ENCODE results near the gene FAM185A. TPM values are rescaled to one million over a fixed set of nuclear protein-coding genes. Genes with fewer than 3 reads are reported as not detected.

Gene FAM185A
- total and polyA plus RNA-seq, 9 of the 15 experiments (the other 6 are each of a cell fraction or from before 2014, with no cell fraction given), result 1.7 to 17.4 (median 10.6) TPM

- ChIA-PET CTCF (ENCODE audit: low intra/inter-chr PET ratio) (no interaction called here), POLR2A (interaction anchor here (0.7 to 1.5 kb wide), 3 partner anchors 19 to 51 kb away, joined by 3 to 6 read pairs (median 3); no protein-coding TSS in a partner anchor)
- ATAC-seq (no peak), DNase-seq (ENCODE audit: extremely low read depth in 1 of 4, low spot score in 3 of 4) (no peak), FAIRE-seq (no peak)
- no peaks in the 10 kb centered on the region for H3K9me3 ChIP-seq (replicated peaks; ENCODE audit: control insufficient read depth, insufficient read depth, low read depth, low read length)
- no peaks in the 10 kb centered on the region for H4K20me1 ChIP-seq (replicated peaks; ENCODE audit: control insufficient read depth, insufficient read depth, low read length)
- peaks cover 14% of the 10 kb centered on the region for H3K36me3 ChIP-seq (ENCODE audit: control insufficient read depth, insufficient read depth, low read length)
- no peak overlapping the region for H3K4me2 ChIP-seq (ENCODE audit: insufficient read depth, low read length)
- no peak overlapping the region for H3K9ac ChIP-seq (ENCODE audit: insufficient read depth in 1 of 2, low read depth in 2 of 2, low read length in 2 of 2)
- H3K4me1 ChIP-seq (replicated peaks in 1 of 2; ENCODE audit: control insufficient read depth in 2 of 2, insufficient read depth in 2 of 2, low read length in 2 of 2), result no peaks in the 10 kb centered on the region
- WGBS (ENCODE audit: insufficient coverage, low coverage, missing lambda C conversion rate), result 67% methylated on average over 3 of the region's 3 CpGs
- no peaks in the 10 kb centered on the region for H3K9me1 ChIP-seq (ENCODE audit: control insufficient read depth, insufficient read depth, low read length)
- TF ChIP-seq SAFB2 (IDR thresholded peaks at IDR 0.05; ENCODE audit: borderline replicate concordance, low read depth, low read length, severe bottlenecking), result no peak
- peak; percentile 38; the same call in 1 of the 2 replicates for TF ChIP-seq NFIC (IDR thresholded peaks at IDR 0.05)
- no peaks in the 10 kb centered on the region for H3K79me2 ChIP-seq (ENCODE audit: control insufficient read depth, insufficient read depth, low read length)
- no peak overlapping the region for H2AFZ ChIP-seq (ENCODE audit: low read depth, low read length)
- BruUV-seq (replicated peaks), result no TSS peak
- intact Hi-C loops (cut with micrococcal nuclease) (no loop called here), in situ Hi-C loops (cut with MboI) (no loop called here)
- H3K27me3 ChIP-seq (ENCODE audit: control insufficient read depth in 2 of 2, insufficient read depth in 2 of 2, low read length in 2 of 2), result no peaks in the 10 kb centered on the region
- no peak overlapping the region for H3K4me3 ChIP-seq
- no peak overlapping the region for H3K27ac ChIP-seq (ENCODE audit: extremely low read depth, low read depth, low read length)
Measured at GRCh38 chr7:102840404-102840803, 91.6 kb downstream of the FAM185A start.

- Histone ChIP-seq H3K4me1 (replicated peaks in 1 of 2; ENCODE audit: control insufficient read depth in 2 of 2, insufficient read depth in 2 of 2, low read length in 2 of 2) (no peaks in the 10 kb centered on the region), H3K36me3 (ENCODE audit: control insufficient read depth, insufficient read depth, low read length) (peaks cover 19% of the 10 kb centered on the region), H3K79me2 (ENCODE audit: control insufficient read depth, insufficient read depth, low read length) (no peaks in the 10 kb centered on the region), H3K4me3 (no peak overlapping the region), H3K27ac (ENCODE audit: extremely low read depth, low read depth, low read length) (no peak overlapping the region), H2AFZ (ENCODE audit: low read depth, low read length) (no peak overlapping the region), H3K9me3 (replicated peaks; ENCODE audit: control insufficient read depth, insufficient read depth, low read depth, low read length) (no peaks in the 10 kb centered on the region), H3K9ac (ENCODE audit: insufficient read depth in 1 of 2, low read depth in 2 of 2, low read length in 2 of 2) (no peak overlapping the region), H4K20me1 (replicated peaks; ENCODE audit: control insufficient read depth, insufficient read depth, low read length) (no peaks in the 10 kb centered on the region), H3K9me1 (ENCODE audit: control insufficient read depth, insufficient read depth, low read length) (no peaks in the 10 kb centered on the region), H3K27me3 (ENCODE audit: control insufficient read depth in 2 of 2, insufficient read depth in 2 of 2, low read length in 2 of 2) (no peaks in the 10 kb centered on the region), H3K4me2 (ENCODE audit: insufficient read depth, low read length) (no peak overlapping the region)
- BruUV-seq (replicated peaks), result no TSS peak
- 75% methylated on average over 2 of the region's 2 CpGs for WGBS (ENCODE audit: insufficient coverage, low coverage, missing lambda C conversion rate)
- in situ Hi-C loops (cut with MboI) (no loop called here), intact Hi-C loops (cut with micrococcal nuclease) (no loop called here)
- no peak for DNase-seq (ENCODE audit: extremely low read depth in 1 of 4, low spot score in 3 of 4)
- ChIA-PET CTCF (ENCODE audit: low intra/inter-chr PET ratio) (no interaction called here), POLR2A (interaction anchor here (0.7 to 1.5 kb wide), 2 partner anchors 19 to 32 kb away, joined by 3 to 6 read pairs; no protein-coding TSS in a partner anchor)
- ATAC-seq, result no peak
- no peak for FAIRE-seq
- no peak for TF ChIP-seq RBM22 (IDR thresholded peaks at IDR 0.05; ENCODE audit: low read depth, low read length, poor library complexity, severe bottlenecking)
- TF ChIP-seq SOX6 (IDR thresholded peaks at IDR 0.05), result no peak
- no peak for TF ChIP-seq ELF4 (CRISPR knock-in tag; IDR thresholded peaks at IDR 0.05)
- no peak for TF ChIP-seq BRD9 (IDR thresholded peaks at IDR 0.05; ENCODE audit: low read depth, partially characterized antibody)
- no peak for TF ChIP-seq PHTF2 (CRISPR knock-in tag; IDR thresholded peaks at IDR 0.05)
- TF ChIP-seq SMARCA5 (IDR thresholded peaks at IDR 0.05), result no peak
- no peak for TF ChIP-seq ZNF77 (CRISPR knock-in tag; IDR thresholded peaks at IDR 0.05)
Measured at GRCh38 chr7:102841290-102841689, 92.5 kb downstream of the FAM185A start.

Measured in K562 (cell line).